GM23338 (cell line): ENCODE measurements around the gene PFKFB3. TPM values are rescaled to one million over a fixed set of nuclear protein-coding genes. Genes with fewer than 3 reads are reported as not detected.
A peak's percentile ranks its signal among the peaks of the same experiment; 100 is the strongest.

ENCODE experiments used
- ATAC-seq: fragments of 200-7000 bp; cut with Tn5 transposase; 3 replicates; pipeline ENCODE4 v1.9.1; 2020
- DNase-seq: peaks from one replicate; pipeline ENCODE4 v3.0.0-alpha.2; 2015; ENCODE audit warnings: low spot score
- H2AFZ ChIP-seq: fragments of 200-600 bp; sonication (generic); 2 replicates; pipeline ENCODE4 v1.8.0; 2016; ENCODE audit warnings: antibody characterized with exemption, mild to moderate bottlenecking, moderate library complexity
- H3F3A ChIP-seq: fragments of 200-600 bp; sonication (generic); replicated peaks from 2 replicates; pipeline ENCODE4 v1.8.0; 2017; ENCODE audit warnings: antibody characterized with exemption, mixed run types, low read depth
- H3K27ac ChIP-seq: fragments of 200-600 bp; sonication (generic); 2 replicates; pipeline ENCODE4 v1.6.1; 2016; ENCODE audit warnings: low read depth
- H3K27me3 ChIP-seq: fragments of 200-600 bp; sonication (generic); 2 replicates; pipeline ENCODE4 v1.8.0; 2016; ENCODE audit warnings: mild to moderate bottlenecking, mixed run types, moderate library complexity; ENCODE audit not compliant: insufficient read depth
- H3K36me3 ChIP-seq: fragments of 200-600 bp; sonication (generic); 2 replicates; pipeline ENCODE4 v1.8.0; 2016; ENCODE audit warnings: mild to moderate bottlenecking; ENCODE audit not compliant: insufficient read depth
- H3K4me1 ChIP-seq: fragments of 200-600 bp; sonication (generic); 2 replicates; pipeline ENCODE4 v1.8.0; 2016; ENCODE audit warnings: mild to moderate bottlenecking, moderate library complexity; ENCODE audit not compliant: insufficient read depth
- H3K4me2 ChIP-seq: fragments of 200-600 bp; sonication (generic); 2 replicates; pipeline ENCODE4 v1.7.1; 2017; ENCODE audit warnings: mixed run types
- H3K4me3 ChIP-seq: fragments of 200-600 bp; sonication (generic); 2 replicates; pipeline ENCODE4 v1.6.1; 2016; ENCODE audit warnings: mixed run types
- H3K79me2 ChIP-seq: fragments of 200-600 bp; sonication (generic); replicated peaks from 2 replicates; pipeline ENCODE4 v1.8.0; 2017; ENCODE audit warnings: mild to moderate bottlenecking; ENCODE audit not compliant: insufficient read depth
- H3K9me2 ChIP-seq: fragments of 200-600 bp; sonication (generic); 2 replicates; pipeline ENCODE4 v1.8.0; 2017; ENCODE audit not compliant: insufficient read depth
- H4K20me1 ChIP-seq: fragments of 200-600 bp; sonication (generic); replicated peaks from 2 replicates; pipeline ENCODE4 v1.8.0; 2017; ENCODE audit warnings: mild to moderate bottlenecking; ENCODE audit not compliant: insufficient read depth
- H3K27ac Mint-ChIP-seq: 2 replicates; pipeline ENCODE4 v1.8.0; 2020; ENCODE audit warnings: inconsistent platforms, mild to moderate bottlenecking, moderate library complexity, mixed read lengths
- H3K27me3 Mint-ChIP-seq: 3 replicates; pipeline ENCODE4 v1.8.0; 2022; ENCODE audit warnings: low read depth, mild to moderate bottlenecking, moderate library complexity, mixed read lengths, inconsistent platforms; ENCODE audit not compliant: insufficient read depth, poor library complexity
- H3K36me3 Mint-ChIP-seq: 3 replicates; pipeline ENCODE4 v1.8.0; 2021; ENCODE audit warnings: low read depth, mild to moderate bottlenecking, inconsistent platforms, moderate library complexity, mixed read lengths
- H3K4me1 Mint-ChIP-seq: 3 replicates; pipeline ENCODE4 v1.8.0; 2020; ENCODE audit warnings: mild to moderate bottlenecking, inconsistent platforms, mixed read lengths
- H3K4me3 Mint-ChIP-seq: 3 replicates; pipeline ENCODE4 v1.8.0; 2021; ENCODE audit warnings: moderate library complexity, mild to moderate bottlenecking, inconsistent platforms, mixed read lengths
- H3K9me3 Mint-ChIP-seq: 3 replicates; pipeline ENCODE4 v1.8.0; 2020; ENCODE audit warnings: moderate library complexity, mild to moderate bottlenecking, inconsistent platforms, mixed read lengths
- CREB1 ChIP-seq: fragments of 250-450 bp; sonication (Bioruptor Pico); IDR thresholded peaks from 2 replicates; pipeline ENCODE4 v1.5.0; 2020; ENCODE audit warnings: low read depth, mild to moderate bottlenecking, moderate library complexity
- EZH2 ChIP-seq: fragments of 200-600 bp; sonication (generic); IDR thresholded peaks from one replicate; pipeline ENCODE4 v1.8.0; 2017; ENCODE audit warnings: antibody characterized with exemption, mild to moderate bottlenecking, low read depth; ENCODE audit not compliant: unreplicated experiment
- EZH2phosphoT487 ChIP-seq: fragments of 200-600 bp; sonication (generic); IDR thresholded peaks from one replicate; pipeline ENCODE4 v1.8.1; 2018; ENCODE audit warnings: antibody characterized with exemption; ENCODE audit not compliant: unreplicated experiment
- JUNB ChIP-seq: IDR thresholded peaks from one replicate; pipeline ENCODE4 v1.6.1; 2016; ENCODE audit warnings: antibody characterized with exemption; ENCODE audit not compliant: unreplicated experiment
- POLR2AphosphoS5 ChIP-seq: IDR thresholded peaks from 2 replicates; pipeline ENCODE4 v1.6.1; 2016; ENCODE audit warnings: antibody characterized with exemption, low read depth
- STAT1 ChIP-seq: IDR thresholded peaks from one replicate; pipeline ENCODE4 v1.6.1; 2016; ENCODE audit warnings: antibody characterized with exemption; ENCODE audit not compliant: unreplicated experiment
- ZNF114 ChIP-seq: fragments of 250-450 bp; sonication (Bioruptor Pico); IDR thresholded peaks from 2 replicates; pipeline ENCODE4 v1.5.0; 2020; ENCODE audit warnings: mild to moderate bottlenecking, moderate library complexity
- ZNF331 ChIP-seq: fragments of 250-450 bp; sonication (Bioruptor Pico); IDR thresholded peaks from 2 replicates; pipeline ENCODE4 v1.5.0; 2020; ENCODE audit warnings: low read depth, mild to moderate bottlenecking, moderate library complexity
- polyA plus RNA-seq: library from polyadenylated mRNA; unstranded; fragments of >200 nt; fragmentation: Nextera tagmentation; extraction: Ambion mirVana; gene quantifications from 2 replicates; pipeline ENCODE4 v1.2.1, GENCODE V29; 2016
- total RNA-seq: library from RNA; depleted of rRNA; stranded (reverse); fragments of >200 nt; shearing (Covaris generic); gene quantifications from 2 replicates; pipeline ENCODE4 v1.2.3, GENCODE V29; 2014
- TF ChIP-seq, protein P1 (sequence below): fragments of 250-450 bp; sonication (Bioruptor Pico); IDR thresholded peaks from 2 replicates; pipeline ENCODE4 v1.5.0; 2020; ENCODE audit warnings: mild to moderate bottlenecking, moderate library complexity

The PFKFB3 gene
- total and polyA plus RNA-seq, 2 experiments from 2014 or later = 9.5 to 26.8 TPM

DNA sequence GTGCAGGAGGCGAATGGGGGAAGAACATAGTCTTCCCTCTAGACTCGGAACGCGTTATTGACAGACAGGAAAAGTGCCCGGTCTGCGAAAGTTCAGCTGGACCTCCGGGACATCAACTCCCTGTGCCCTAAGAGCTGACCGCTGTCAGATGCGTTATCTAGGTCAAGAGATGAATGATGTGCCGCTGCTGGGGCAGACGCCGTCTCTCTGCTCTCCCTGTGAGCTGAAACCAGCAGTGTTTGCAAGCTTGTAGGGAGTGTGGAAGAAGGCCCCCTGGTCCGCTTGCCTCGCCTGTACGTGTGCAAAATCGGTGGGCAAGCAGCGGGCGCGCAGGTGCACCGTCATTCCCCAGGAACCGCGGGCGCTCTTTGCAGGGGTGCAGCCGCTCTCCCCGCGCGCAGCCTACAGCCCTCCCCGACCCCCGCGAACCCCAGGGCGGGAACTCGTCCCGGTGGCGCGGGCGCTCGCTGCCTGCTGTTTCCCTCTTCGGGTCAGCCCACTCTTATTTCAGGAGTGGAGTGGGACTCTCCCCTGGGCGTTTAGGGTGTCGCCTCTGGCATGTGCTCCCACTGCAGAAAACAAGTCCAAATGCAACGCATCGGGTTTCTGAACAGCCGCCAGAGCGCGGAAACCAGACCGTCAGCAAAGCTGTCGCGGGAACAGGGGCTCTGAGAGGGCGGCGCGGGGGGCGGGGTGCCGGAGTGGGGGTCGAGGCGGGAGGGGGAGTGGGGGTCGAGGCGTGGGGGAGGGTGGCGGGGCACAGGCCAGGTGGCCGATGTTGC lies 1.8 kb upstream of the PFKFB3 start:
- Histone ChIP-seq H2AFZ (no peak overlapping the region), H3F3A (no peaks in the 10 kb centered on the region; the same call in 1 of the 2 replicates), H3K4me3 (peak overlapping the region; percentile 98), H3K27me3 (peaks cover 66% of the 10 kb centered on the region), H3K9me2 (no peaks in the 10 kb centered on the region), H4K20me1 (peaks cover 41% of the 10 kb centered on the region), H3K27ac (no peak overlapping the region), H3K36me3 (no peaks in the 10 kb centered on the region), H3K79me2 (peaks cover 21% of the 10 kb centered on the region), H3K4me2 (peak overlapping the region; percentile 99), H3K4me1 (peaks cover 7% of the 10 kb centered on the region)
- Mint-ChIP-seq H3K36me3 (peaks cover 10% of the 10 kb centered on the region), H3K9me3 (peaks cover 8% of the 10 kb centered on the region), H3K4me3 (peak overlapping the region; percentile 69), H3K27me3 (peaks cover 58% of the 10 kb centered on the region), H3K27ac (no peak overlapping the region), H3K4me1 (peaks cover 14% of the 10 kb centered on the region)
- DNase-seq = peak; percentile 55
- TF ChIP-seq CREB1 (CRISPR knock-in tag) (no peak), STAT1 (no peak), EZH2 (peak; percentile 72), EZH2phosphoT487 (peak; percentile 29)
- ATAC-seq = no peak

DNA sequence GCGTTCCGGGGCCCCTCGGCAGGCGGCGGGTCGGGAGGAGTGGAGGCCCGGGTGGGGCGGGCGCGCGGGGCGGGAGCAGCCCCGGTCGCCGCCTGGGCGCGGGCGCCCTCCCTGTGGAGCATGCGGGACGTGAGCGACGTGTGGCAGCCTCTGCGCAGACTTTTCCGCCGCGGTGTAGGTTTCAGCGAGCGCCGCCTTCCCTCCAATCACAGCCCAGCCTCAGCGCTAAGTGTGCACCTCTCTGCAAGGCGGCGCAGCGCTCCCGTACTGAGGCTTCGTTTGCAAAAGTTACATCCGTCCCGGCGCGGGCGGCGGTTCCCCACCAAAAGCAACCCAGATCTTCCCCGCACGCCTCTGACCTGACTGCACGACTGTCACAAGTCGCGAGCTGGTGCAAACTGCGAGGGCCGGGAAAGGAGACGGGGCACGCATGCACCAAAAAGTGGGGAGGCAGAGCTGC lies 1.2 kb upstream of the PFKFB3 start:
- H3K36me3 Mint-ChIP-seq = peaks cover 10% of the 10 kb centered on the region
- Histone ChIP-seq H3K27me3 (peaks cover 66% of the 10 kb centered on the region), H3K27ac (no peak overlapping the region), H2AFZ (peak overlapping the region; percentile 86), H3K9me2 (no peaks in the 10 kb centered on the region), H3K79me2 (peaks cover 21% of the 10 kb centered on the region), H3K4me3 (peak overlapping the region; percentile 98), H3F3A (no peaks in the 10 kb centered on the region; the same call in 1 of the 2 replicates), H4K20me1 (peaks cover 41% of the 10 kb centered on the region), H3K4me1 (peaks cover 7% of the 10 kb centered on the region), H3K4me2 (peak overlapping the region; percentile 99), H3K36me3 (no peaks in the 10 kb centered on the region)
- TF ChIP-seq JUNB (no peak), EZH2 (peak; percentile 65), EZH2phosphoT487 (no peak), STAT1 (no peak), ZNF331 (CRISPR knock-in tag) (no peak)
- ATAC-seq = peak; percentile 26
- DNase-seq = peak; percentile 68
- peaks cover 8% of the 10 kb centered on the region for H3K9me3 Mint-ChIP-seq
- H3K27me3 Mint-ChIP-seq = peaks cover 58% of the 10 kb centered on the region
- H3K27ac Mint-ChIP-seq = no peak overlapping the region
- H3K4me1 Mint-ChIP-seq = peaks cover 14% of the 10 kb centered on the region
- peak overlapping the region; percentile 77 for H3K4me3 Mint-ChIP-seq

GRCh38 chr10:6202098-6202683 lies 541 bp upstream of the PFKFB3 start:
- peaks cover 64% of the 10 kb centered on the region for H3K27me3 ChIP-seq
- H3F3A ChIP-seq = no peaks in the 10 kb centered on the region; the same call in 1 of the 2 replicates
- peak overlapping the region; percentile 99 for H3K4me2 ChIP-seq
- peaks cover 41% of the 10 kb centered on the region for H4K20me1 ChIP-seq
- H3K36me3 Mint-ChIP-seq = peaks cover 11% of the 10 kb centered on the region
- no peak overlapping the region for H3K27ac ChIP-seq
- H3K79me2 ChIP-seq = peaks cover 21% of the 10 kb centered on the region
- DNase-seq = peak; percentile 73
- peaks cover 8% of the 10 kb centered on the region for H3K9me3 Mint-ChIP-seq
- no peak overlapping the region for H3K27ac Mint-ChIP-seq
- H2AFZ ChIP-seq = peak overlapping the region; percentile 86
- H3K4me1 Mint-ChIP-seq = peaks cover 14% of the 10 kb centered on the region
- H3K4me3 Mint-ChIP-seq = peak overlapping the region; percentile 77
- no peaks in the 10 kb centered on the region for H3K36me3 ChIP-seq
- peak overlapping the region; percentile 98 for H3K4me3 ChIP-seq
- H3K9me2 ChIP-seq = no peaks in the 10 kb centered on the region
- peaks cover 58% of the 10 kb centered on the region for H3K27me3 Mint-ChIP-seq
- peak; percentile 42 for ATAC-seq
- H3K4me1 ChIP-seq = peaks cover 7% of the 10 kb centered on the region
- TF ChIP-seq CREB1 (CRISPR knock-in tag) (no peak), ZNF114 (CRISPR knock-in tag) (no peak), POLR2AphosphoS5 (no peak)
- TF ChIP-seq, protein P1, sequence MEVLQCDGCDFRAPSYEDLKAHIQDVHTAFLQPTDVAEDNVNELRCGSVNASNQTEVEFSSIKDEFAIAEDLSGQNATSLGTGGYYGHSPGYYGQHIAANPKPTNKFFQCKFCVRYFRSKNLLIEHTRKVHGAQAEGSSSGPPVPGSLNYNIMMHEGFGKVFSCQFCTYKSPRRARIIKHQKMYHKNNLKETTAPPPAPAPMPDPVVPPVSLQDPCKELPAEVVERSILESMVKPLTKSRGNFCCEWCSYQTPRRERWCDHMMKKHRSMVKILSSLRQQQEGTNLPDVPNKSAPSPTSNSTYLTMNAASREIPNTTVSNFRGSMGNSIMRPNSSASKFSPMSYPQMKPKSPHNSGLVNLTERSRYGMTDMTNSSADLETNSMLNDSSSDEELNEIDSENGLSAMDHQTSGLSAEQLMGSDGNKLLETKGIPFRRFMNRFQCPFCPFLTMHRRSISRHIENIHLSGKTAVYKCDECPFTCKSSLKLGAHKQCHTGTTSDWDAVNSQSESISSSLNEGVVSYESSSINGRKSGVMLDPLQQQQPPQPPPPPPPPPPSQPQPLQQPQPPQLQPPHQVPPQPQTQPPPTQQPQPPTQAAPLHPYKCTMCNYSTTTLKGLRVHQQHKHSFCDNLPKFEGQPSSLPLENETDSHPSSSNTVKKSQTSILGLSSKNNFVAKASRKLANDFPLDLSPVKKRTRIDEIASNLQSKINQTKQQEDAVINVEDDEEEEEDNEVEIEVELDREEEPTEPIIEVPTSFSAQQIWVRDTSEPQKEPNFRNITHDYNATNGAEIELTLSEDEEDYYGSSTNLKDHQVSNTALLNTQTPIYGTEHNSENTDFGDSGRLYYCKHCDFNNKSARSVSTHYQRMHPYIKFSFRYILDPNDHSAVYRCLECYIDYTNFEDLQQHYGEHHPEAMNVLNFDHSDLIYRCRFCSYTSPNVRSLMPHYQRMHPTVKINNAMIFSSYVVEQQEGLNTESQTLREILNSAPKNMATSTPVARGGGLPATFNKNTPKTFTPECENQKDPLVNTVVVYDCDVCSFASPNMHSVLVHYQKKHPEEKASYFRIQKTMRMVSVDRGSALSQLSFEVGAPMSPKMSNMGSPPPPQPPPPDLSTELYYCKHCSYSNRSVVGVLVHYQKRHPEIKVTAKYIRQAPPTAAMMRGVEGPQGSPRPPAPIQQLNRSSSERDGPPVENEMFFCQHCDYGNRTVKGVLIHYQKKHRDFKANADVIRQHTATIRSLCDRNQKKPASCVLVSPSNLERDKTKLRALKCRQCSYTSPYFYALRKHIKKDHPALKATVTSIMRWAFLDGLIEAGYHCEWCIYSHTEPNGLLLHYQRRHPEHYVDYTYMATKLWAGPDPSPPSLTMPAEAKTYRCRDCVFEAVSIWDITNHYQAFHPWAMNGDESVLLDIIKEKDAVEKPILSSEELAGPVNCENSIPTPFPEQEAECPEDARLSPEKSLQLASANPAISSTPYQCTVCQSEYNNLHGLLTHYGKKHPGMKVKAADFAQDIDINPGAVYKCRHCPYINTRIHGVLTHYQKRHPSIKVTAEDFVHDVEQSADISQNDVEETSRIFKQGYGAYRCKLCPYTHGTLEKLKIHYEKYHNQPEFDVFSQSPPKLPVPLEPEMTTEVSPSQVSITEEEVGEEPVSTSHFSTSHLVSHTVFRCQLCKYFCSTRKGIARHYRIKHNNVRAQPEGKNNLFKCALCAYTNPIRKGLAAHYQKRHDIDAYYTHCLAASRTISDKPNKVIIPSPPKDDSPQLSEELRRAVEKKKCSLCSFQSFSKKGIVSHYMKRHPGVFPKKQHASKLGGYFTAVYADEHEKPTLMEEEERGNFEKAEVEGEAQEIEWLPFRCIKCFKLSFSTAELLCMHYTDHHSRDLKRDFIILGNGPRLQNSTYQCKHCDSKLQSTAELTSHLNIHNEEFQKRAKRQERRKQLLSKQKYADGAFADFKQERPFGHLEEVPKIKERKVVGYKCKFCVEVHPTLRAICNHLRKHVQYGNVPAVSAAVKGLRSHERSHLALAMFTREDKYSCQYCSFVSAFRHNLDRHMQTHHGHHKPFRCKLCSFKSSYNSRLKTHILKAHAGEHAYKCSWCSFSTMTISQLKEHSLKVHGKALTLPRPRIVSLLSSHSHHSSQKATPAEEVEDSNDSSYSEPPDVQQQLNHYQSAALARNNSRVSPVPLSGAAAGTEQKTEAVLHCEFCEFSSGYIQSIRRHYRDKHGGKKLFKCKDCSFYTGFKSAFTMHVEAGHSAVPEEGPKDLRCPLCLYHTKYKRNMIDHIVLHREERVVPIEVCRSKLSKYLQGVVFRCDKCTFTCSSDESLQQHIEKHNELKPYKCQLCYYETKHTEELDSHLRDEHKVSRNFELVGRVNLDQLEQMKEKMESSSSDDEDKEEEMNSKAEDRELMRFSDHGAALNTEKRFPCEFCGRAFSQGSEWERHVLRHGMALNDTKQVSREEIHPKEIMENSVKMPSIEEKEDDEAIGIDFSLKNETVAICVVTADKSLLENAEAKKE = no peak
